Activated naive CD4-positive, alpha-beta T cell treated with anti-CD3 and anti-CD28 coated beads, Interleukin-2, amount 50 U/mL, for 72 hours (primary cell): ENCODE measurements around the gene ZNF415. TPM values are rescaled to one million over a fixed set of nuclear protein-coding genes. Genes with fewer than 3 reads are reported as not detected.
A peak's percentile ranks its signal among the peaks of the same experiment; 100 is the strongest.

Experiments used
- ATAC-seq, 2 donors: fragments of 150-1000 bp; cut with Tn5 transposase; 2 replicates each; pipeline ENCODE4 v1.10.0; 2021; ENCODE audit warnings: mild to moderate bottlenecking in 2 of 2, moderate library complexity in 2 of 2
- DNase-seq, 2 donors: peaks; one replicate each; pipeline ENCODE4 v3.0.0; 2021 to 2022; ENCODE audit warnings: low spot score in 2 of 2
- H3K27ac Mint-ChIP-seq, 2 donors: one replicate each; pipeline ENCODE4 v1.8.0; 2022; ENCODE audit warnings: mild to moderate bottlenecking in 2 of 2, mixed read lengths in 2 of 2
- H3K36me3 Mint-ChIP-seq, 2 donors: one replicate each; pipeline ENCODE4 v1.8.0; 2022; ENCODE audit warnings: mixed read lengths in 2 of 2
- H3K9me3 Mint-ChIP-seq, 2 donors: one replicate each; pipeline ENCODE4 v1.8.0; 2022; ENCODE audit warnings: mixed read lengths in 2 of 2
- total RNA-seq, 2 donors: library from RNA; stranded (reverse); gene quantifications; one replicate each; pipeline ENCODE4 v1.2.3, GENCODE V29; 2022

Gene ZNF415
- total RNA-seq, 2 donors from 2014 or later: 1.6 to 2.8 TPM

DNA sequence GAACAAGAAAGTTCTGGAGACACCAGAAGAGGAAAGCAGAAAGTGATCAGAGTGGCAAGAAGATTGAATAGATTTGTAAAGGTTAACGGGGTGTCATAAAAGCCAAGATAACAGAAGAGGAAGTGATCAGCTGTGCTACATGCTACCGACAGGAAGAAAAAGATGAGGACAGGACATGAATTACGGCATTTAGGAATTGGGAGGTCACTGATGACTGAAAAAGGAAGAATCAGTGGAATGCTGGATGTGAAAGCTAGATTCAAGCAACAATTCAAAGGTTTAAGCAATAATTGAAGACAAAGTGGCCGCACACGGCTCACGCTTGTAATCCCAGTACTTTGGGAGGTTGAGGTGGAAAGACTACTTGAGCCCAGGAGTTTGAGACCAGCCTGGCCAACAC is 44.6 kb downstream of the ZNF415 start:
- ATAC-seq: no peak
- H3K9me3 Mint-ChIP-seq: peaks cover 16 to 48% of the 10 kb centered on the region in 2 donors
- peaks cover 69 to 98% of the 10 kb centered on the region in 2 donors for H3K36me3 Mint-ChIP-seq
- no peak for DNase-seq
- peak overlapping the region in 1 of 2 donors; percentile 9 for H3K27ac Mint-ChIP-seq

DNA sequence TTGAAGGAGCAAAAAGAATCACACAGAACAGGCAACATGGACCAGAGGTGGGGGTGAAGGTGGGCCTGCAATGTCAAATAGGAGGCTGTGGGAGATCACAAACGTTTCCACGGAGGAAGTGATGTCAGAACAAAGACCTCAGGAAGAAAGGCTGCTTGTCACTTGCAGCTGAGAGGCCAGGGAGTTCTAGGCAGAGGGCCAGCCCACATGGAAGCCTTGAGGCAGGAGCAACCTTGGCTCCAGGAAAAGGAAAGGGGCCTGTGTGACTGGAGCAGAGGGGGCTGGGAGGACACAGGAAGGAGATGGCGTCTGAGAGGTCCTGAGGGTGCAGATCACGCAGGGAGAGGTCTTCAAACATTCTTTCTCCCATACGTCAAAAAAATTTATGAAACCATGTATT is 45.8 kb downstream of the ZNF415 start:
- peaks cover 18 to 50% of the 10 kb centered on the region in 2 donors for H3K9me3 Mint-ChIP-seq
- DNase-seq: no peak
- H3K36me3 Mint-ChIP-seq: peaks cover 68 to 99% of the 10 kb centered on the region in 2 donors
- no peak for ATAC-seq
- H3K27ac Mint-ChIP-seq: peak overlapping the region; percentile 3 to 50

DNA sequence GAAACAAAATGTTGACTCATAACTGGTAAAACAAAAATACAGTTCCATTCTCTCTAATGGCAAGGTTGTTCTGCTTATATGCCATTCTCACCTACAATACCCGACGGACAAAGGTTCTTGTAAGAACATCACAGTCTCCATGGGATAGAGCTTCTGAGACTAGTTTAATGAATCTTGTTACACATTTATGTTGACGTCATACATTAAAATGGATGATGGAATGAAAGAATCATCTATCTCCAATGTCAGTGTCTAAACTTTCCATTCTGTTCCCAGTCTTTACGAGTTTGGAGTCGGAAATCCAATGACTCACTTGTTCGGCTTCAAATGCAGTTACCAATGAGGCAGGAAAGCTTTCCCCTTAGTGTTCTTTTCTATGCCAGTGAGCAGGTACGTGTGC is 47.2 kb downstream of the ZNF415 start:
- peaks cover 78 to 99% of the 10 kb centered on the region in 2 donors for H3K36me3 Mint-ChIP-seq

DNA sequence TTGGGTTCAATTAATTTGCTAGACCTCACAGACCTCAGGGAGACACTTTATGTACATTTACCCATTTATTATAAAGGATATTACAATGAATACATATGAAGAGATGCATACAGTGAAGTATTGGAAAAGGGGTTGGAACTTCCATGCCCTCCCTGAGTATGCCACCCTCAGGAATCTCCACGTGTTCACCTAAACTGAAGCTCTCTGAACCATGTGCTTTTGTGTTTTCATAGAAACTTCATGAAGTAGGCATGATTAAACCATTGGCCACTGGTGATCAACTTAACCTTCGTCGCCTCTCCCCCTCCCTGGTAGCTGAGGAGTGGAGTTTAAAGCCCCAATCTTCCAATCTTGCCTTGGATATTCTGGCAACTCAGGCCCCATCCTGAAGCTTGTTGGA is 49.8 kb downstream of the ZNF415 start:
- ATAC-seq (no peak), DNase-seq (no peak)
- H3K36me3 Mint-ChIP-seq: peaks cover 87 to 100% of the 10 kb centered on the region in 2 donors
- H3K27ac Mint-ChIP-seq: no peak overlapping the region
- peaks cover 48 to 57% of the 10 kb centered on the region in 2 donors for H3K9me3 Mint-ChIP-seq

More for the DNA sequence above, 47.2 kb downstream of the ZNF415 start:
- H3K9me3 Mint-ChIP-seq: peaks cover 31 to 55% of the 10 kb centered on the region in 2 donors
- ATAC-seq (no peak), DNase-seq (no peak)
- H3K27ac Mint-ChIP-seq: no peak overlapping the region

DNA sequence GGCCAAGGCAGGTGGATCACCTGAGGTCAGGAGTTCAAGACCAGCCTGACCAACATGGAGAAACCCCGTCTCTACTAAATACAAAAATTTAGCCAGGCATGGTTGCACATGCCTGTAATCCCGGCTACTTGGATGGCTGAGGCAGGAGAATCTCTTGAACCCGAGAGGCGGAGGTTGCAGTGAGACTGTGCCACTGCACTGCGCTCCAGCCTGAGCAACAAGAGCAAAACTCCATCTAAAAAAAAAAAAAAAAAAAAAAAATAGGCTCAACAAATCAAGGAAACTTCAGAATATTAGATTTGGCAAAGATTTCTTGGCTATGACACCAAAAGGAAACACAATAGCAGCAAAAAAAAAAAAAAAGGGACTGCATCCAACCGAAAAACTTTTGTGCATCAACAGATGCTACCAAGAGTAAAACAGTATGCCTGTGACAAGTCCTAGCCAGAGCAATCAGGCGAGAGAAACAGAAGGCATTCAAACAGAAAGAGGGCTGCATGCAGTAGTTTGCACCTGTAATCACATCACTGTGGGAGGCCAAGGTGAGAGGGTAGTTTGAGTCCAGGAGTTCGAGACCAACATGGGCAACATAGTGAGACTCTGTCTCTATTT is 53.3 kb downstream of the ZNF415 start:
- Mint-ChIP-seq H3K27ac (no peak overlapping the region), H3K36me3 (peaks cover 89 to 100% of the 10 kb centered on the region in 2 donors), H3K9me3 (peaks cover 52 to 56% of the 10 kb centered on the region in 2 donors)
- DNase-seq (no peak), ATAC-seq (no peak)

DNA sequence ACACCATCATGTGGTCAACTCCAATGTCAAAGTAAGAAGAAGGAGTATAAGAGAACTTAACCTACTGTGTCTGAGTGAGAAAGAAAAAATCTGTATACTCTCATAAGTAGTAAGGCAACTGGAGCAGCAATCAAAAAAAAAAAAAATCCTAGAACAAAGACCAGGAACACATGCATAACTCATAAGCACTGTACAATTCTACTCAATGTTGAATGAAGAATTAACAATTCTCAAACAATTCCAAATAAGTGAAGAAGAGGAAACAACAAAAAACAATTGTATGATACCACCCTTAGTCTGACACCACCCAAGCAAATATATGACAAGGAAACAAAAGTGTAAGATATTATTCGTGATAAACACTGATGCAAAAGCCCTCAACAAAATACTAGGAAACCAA is 54.0 kb downstream of the ZNF415 start:
- ATAC-seq (no peak), DNase-seq (no peak)
- H3K27ac Mint-ChIP-seq: no peak overlapping the region
- H3K9me3 Mint-ChIP-seq: peaks cover 51 to 54% of the 10 kb centered on the region in 2 donors
- H3K36me3 Mint-ChIP-seq: peaks cover 89 to 100% of the 10 kb centered on the region in 2 donors

DNA sequence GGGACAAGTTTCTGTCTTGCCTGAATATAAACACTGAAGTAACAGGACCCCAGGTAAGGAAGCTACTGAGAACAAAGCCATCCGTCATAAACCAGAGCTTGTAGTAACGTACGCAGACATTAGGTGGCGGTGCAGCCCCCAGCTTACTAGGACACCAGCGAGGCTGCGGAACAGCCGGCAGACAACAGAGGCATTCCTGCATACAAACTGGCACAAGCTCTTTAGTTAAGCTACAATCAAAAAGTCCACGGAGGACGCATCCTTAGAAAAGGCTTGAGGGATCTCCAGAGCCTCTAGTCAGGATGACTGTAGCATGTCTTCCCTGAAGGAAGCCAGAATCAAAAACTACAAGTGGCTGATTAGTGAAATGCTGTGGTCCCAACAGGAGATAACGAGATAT is 55.7 kb downstream of the ZNF415 start:
- ATAC-seq (no peak), DNase-seq (no peak)

DNA sequence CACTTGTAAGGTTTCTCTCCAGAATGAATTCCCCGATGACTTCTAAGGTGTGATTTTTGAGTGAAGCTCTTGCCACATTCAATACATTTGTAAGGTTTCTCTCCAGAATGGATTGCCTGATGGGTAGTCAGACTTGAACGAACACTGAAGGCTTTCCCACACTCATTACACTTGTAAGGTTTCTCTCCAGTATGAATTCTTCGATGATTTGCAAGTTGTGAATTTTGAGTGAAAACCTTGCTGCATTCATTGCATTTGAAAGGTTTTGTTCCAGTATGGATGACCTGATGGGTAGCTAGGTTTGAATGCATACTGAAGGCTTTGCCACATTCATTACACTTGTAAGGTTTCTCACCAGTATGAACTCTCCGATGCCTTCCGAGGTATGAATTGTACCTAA is 63.9 kb downstream of the ZNF415 start:
- no peak for DNase-seq
- no peak overlapping the region for H3K27ac Mint-ChIP-seq
- ATAC-seq: no peak
- H3K36me3 Mint-ChIP-seq: peaks cover 60 to 79% of the 10 kb centered on the region in 2 donors
- H3K9me3 Mint-ChIP-seq: peaks cover 45 to 48% of the 10 kb centered on the region in 2 donors

More for the DNA sequence above, 55.7 kb downstream of the ZNF415 start:
- Mint-ChIP-seq H3K27ac (no peak overlapping the region), H3K9me3 (peaks cover 51 to 55% of the 10 kb centered on the region in 2 donors), H3K36me3 (peaks cover 94 to 100% of the 10 kb centered on the region in 2 donors)

DNA sequence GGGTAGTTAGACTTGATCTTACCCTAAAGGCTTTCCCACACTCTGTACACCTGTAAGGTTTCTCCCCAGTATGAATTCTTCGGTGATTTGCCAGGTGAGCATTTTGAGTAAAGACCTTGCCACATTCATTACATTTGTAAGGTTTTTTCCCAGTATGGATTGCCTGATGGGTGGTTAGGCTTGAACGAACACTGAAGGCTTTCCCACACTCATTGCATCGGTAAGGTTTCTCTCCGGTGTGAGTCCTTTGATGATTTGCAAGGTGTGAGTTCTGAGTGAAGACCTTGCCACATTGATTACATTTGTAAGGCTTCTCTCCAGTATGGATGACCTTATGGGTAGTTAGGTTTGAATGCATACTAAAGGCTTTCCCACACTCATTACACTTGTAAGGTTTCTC is 64.5 kb downstream of the ZNF415 start:
- Mint-ChIP-seq H3K27ac (no peak overlapping the region), H3K9me3 (peaks cover 47 to 51% of the 10 kb centered on the region in 2 donors), H3K36me3 (peaks cover 60 to 79% of the 10 kb centered on the region in 2 donors)
- DNase-seq (no peak), ATAC-seq (no peak)

DNA sequence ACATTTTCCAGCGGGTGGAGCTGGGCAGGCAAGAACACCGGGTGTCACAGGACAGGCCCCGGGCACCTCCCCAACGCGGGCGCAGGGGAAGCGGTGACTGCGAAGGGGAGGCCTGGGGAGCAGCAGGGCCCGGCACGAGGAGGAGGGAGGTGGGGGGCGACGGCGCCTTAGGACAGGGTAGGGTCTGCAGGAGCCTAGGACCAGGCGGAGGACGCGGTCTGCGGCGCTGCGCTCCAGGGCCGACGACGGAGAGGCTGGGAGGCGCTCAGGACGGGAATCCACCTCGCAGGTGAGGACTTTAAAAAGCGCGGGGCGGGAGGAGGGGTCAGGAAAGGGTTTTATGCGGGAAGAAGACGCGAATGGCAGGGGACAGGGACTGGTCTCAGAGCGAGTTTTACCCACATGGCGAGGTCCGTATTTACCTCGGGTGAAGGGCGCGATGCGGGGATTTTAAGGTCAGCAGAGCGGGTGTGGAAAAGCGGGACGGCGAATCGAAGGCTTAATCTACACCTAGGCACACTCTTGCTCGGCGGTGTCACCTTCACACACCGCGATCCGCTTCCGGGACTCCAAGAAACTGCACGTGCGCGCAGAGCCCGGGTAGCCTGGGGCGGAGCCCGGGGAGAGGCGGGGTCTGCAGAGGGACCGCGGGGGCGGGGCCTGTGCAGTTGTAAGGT is 74.7 kb downstream of the ZNF415 start:
- no peak for DNase-seq
- ATAC-seq: peak in 1 of 2 donors; percentile 37
- peaks cover 50 to 53% of the 10 kb centered on the region in 2 donors for H3K36me3 Mint-ChIP-seq
- H3K9me3 Mint-ChIP-seq: peaks cover 33 to 39% of the 10 kb centered on the region in 2 donors
- H3K27ac Mint-ChIP-seq: no peak overlapping the region

Other genes starting within 250 kb of the ZNF415 start
- gene ZNF320, start 235.3 kb downstream of the ZNF415 start, total RNA-seq: 1 to 10 TPM; 3.1 to 5.2 TPM
- 10 to 100 TPM in 1 of 2 donors, 1 to 10 TPM in 1; 4.0 to 11.6 TPM for gene ZNF888, start 209.5 kb downstream of the ZNF415 start, total RNA-seq
- gene ZNF816, start 170.0 kb downstream of the ZNF415 start, total RNA-seq: 10 to 100 TPM in 1 of 2 donors, 1 to 10 TPM in 1; 7.0 to 13.0 TPM
- not detected for gene ERVV-1, start 119.0 kb downstream of the ZNF415 start, total RNA-seq
- not detected for gene ERVV-2, start 88.2 kb downstream of the ZNF415 start, total RNA-seq
- gene ZNF160, start 29.5 kb downstream of the ZNF415 start, total RNA-seq: 10 to 100 TPM; 32.7 to 54.8 TPM
- gene ZNF347, start 26.1 kb upstream of the ZNF415 start, total RNA-seq: 1 to 10 TPM; 5.6 TPM
- gene ZNF665, start 60.4 kb upstream of the ZNF415 start, total RNA-seq: 1 to 10 TPM; 3.1 to 4.4 TPM
- 1 to 10 TPM; 2.9 to 6.1 TPM for gene ZNF677, start 122.0 kb upstream of the ZNF415 start, total RNA-seq
- gene VN1R2, start 125.4 kb upstream of the ZNF415 start, total RNA-seq: not detected
- not detected for gene VN1R4, start 134.8 kb upstream of the ZNF415 start, total RNA-seq
- gene ZNF845, start 200.8 kb upstream of the ZNF415 start, total RNA-seq: 1 to 10 TPM; 4.7 to 6.2 TPM
- gene ZNF525, start 232.8 kb upstream of the ZNF415 start, total RNA-seq: 10 to 100 TPM; 19.3 to 27.4 TPM